GM12875 (cell line): ENCODE results near the gene PPM1F.
"Not testable (repeated sequence)": the region's sequence is repeated elsewhere in the genome, so short reads cannot be mapped to it uniquely, and the experiment has no call there.

ENCODE experiments used
- H3K4me3 ChIP-seq: one replicate; pipeline ENCODE4 v1.5.1; 2011; ENCODE audit warnings: low read depth, low read length, control low read depth
- TF ChIP-seq, protein P1 (sequence below): IDR thresholded peaks from 2 replicates; pipeline ENCODE4 v1.5.1; 2011; ENCODE audit warnings: low read depth, mild to moderate bottlenecking, control low read depth, inconsistent platforms, low read length, moderate library complexity, borderline replicate concordance; ENCODE audit not compliant: insufficient read depth

Gene PPM1F

DNA sequence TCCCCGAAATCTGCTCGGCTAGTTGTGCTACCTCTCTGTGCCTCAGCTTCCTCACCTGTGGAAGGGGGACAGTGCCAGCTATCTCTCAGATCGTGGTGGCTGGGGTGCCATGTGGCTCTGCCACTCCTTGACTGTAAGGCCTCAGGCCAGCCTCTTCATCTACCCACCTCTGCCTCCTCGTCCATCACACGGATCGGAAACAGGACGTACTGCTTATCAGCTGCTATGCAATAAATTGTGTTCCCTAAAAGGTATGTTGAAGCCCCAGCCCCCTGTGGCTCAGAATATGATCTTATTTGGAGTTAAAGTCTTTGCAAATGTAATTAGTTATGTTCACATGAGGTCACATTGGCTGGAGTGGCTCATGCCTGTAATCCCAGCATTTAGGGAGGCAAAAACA, 7.8 kb downstream of the PPM1F start:
- no peak overlapping the region for H3K4me3 ChIP-seq
- TF ChIP-seq, protein P1, sequence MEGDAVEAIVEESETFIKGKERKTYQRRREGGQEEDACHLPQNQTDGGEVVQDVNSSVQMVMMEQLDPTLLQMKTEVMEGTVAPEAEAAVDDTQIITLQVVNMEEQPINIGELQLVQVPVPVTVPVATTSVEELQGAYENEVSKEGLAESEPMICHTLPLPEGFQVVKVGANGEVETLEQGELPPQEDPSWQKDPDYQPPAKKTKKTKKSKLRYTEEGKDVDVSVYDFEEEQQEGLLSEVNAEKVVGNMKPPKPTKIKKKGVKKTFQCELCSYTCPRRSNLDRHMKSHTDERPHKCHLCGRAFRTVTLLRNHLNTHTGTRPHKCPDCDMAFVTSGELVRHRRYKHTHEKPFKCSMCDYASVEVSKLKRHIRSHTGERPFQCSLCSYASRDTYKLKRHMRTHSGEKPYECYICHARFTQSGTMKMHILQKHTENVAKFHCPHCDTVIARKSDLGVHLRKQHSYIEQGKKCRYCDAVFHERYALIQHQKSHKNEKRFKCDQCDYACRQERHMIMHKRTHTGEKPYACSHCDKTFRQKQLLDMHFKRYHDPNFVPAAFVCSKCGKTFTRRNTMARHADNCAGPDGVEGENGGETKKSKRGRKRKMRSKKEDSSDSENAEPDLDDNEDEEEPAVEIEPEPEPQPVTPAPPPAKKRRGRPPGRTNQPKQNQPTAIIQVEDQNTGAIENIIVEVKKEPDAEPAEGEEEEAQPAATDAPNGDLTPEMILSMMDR, result no peak

DNA sequence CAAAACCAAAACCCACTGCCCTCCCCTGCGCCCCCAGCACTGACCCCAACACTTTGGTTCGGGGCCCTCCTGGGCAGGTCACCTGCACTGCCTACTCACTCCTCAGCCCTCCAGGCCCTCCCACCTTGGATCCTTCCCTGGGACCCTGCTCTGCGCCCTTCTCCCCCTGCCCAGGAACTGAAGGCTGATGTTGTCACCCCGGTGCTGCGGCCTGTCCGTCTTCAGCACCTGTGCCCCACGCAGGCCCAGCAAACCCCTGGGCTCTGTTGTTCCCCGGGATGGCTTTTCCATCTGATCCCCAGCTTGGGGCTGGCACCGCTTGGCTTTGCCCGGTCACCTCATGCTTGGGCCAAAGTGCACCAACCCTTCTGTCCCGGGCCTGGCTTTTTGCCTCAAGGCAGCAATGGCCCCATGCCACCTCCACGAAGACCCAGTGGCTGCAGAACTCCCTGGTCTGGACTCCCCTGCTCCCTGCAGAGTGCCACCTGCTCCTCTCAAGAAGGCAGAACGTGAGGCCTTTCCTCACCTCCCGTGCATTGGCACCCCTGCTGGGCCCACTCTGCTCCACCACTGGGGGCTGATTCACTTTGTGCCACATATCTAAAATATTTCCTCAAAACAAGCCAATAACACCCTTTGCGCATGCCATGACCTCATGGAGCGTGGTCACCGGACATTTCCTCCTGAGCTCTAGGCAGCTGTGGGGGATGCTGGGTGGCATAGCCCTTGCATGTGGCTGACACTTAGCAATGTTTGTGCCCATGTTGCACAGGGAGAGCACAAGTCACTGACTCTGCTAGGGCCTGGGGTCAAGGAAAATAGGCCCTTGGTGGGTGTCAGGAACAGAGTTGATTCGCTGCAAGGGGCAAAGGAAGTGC, 8.8 kb downstream of the PPM1F start:
- TF ChIP-seq, protein P1, result no peak
- H3K4me3 ChIP-seq, result no peak overlapping the region

DNA sequence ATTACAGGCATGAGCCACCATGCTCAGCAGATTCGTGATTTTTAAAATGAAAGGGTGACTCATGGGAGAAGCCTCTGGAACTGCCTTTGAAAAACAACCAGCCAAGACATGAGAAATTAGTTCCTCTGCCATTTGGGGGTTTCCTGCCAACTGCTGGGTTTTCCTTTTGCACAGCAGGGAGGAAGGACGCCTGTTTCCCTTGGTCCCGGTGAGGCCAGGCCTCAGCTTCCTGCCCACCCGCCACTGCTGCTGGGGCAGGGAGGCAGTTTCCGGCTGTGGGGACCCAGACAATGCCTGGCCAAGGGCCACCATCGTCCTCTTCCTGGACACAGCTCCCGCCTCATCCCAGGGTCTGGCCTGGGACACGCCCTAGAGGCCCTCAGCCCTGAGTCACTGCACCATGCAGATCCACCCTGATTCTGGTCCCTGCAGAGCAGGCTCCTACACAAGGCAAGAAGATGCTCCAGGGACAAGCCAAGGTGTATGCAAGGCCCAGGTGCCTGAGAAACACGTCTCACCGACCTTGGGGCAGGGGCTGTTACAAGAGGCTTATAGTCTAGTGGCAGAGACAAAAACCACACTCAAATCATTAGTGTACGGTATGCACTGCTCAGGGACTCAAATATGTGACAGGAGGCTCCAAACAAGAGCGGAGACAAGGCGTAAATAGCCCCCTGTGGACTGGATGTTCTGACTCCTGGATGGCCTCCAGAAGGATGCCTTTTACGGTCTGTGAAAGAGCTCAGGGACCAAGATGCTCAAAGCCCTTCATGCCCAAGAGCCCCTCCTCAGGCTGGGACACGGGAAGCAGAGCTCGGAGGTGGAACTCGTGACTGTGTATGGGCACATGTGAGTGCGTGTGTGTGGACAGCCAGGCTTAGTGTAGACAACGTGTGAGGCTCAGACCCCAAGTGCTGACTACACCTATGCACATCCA, 10.0 kb downstream of the PPM1F start:
- TF ChIP-seq, protein P1, result no peak
- no peak overlapping the region for H3K4me3 ChIP-seq

DNA sequence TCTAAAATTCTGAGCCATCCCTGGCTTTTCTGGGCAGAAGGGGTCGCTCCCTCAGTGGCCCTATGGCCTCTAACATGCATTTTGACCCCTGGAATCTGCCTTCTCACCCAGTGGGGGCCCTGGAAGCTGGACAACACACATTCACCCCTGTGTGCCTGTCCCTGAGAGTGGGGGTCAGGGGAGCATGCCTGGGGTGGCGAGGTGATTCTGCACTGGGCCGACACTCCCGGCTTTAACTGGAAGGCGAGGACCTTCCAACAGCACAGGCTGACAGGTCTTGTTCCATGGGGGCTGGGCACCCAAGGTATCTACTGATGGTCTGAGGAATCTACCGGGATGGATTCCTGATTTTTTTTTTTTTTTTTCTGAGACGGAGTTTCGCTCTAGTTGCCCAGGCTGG, 10.7 kb downstream of the PPM1F start:
- TF ChIP-seq, protein P1, result no peak
- no peak overlapping the region for H3K4me3 ChIP-seq

DNA sequence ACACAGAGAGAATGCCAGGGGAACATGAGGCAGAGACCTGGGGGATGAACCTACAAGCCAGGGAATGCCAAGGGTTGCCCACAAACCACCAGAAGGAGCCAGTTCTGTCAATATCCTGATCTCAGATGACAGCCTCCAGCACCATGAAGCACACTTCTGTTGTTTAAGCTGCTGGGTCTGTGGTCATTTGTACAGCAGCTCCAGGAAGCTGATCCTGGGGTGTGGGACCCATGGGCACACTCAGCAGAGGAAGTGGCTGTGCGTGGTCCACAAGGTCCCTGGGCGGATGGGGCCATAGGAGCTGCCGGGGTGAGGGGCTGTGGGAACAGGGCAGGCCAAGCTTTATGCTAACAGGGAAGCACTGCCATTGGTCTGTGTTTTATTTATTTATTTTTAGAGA, 12.1 kb downstream of the PPM1F start:
- TF ChIP-seq, protein P1, result no peak
- H3K4me3 ChIP-seq, result no peak overlapping the region

DNA sequence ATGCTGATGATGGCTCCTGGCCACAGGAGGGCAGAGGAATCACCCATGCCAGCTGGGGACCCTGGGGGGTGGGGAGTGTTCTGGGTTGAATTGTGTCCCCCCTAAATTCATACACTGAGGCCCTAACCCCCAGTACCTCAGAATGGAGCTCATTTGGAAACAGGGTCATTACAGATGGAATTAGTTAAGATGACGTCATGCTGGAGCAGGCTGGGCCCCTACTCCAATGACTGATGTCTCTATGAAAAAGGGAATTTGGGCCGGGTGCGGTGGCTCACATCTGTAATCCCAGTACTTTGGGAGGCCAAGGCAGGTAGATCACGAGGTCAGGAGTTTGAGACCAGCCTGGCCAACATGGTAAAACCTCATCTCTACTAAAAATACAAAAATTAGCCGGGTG, 12.7 kb downstream of the PPM1F start:
- not testable (repeated sequence) for H3K4me3 ChIP-seq

DNA sequence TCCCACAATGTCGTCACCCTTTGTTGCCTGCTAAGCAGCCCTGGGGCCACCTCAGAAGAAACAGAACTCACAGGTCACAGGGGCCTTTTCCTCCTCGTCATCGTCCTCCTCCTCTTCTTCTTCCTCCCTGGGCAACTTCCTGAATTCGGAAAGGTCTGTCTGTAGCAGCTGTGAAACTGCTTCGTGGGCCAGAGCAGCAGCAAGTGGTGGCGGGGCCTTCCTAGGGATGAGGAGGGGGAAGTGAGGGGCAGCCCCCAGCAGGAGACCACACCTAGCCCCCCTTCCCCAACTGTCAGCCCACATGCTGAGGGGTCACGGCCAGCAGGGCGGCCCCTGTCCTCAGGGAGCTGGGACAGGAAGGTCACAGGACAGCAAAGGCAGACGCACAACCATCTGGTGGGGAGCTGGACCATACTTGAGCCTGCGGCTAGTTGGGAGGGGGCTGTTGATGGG, 13.2 kb downstream of the PPM1F start:
- TF ChIP-seq, protein P1, result no peak
- H3K4me3 ChIP-seq, result no peak overlapping the region
